ENCODE measurements around the gene SLC34A1.

GRCh38 chr5:177349762-177350161 is 34.5 kb upstream of the SLC34A1 start:
- TF ChIP-seq CTCF (conservative IDR thresholded peaks at IDR 0.05; ENCODE audit: low read depth, low read length) (no peak), RAD21 (IDR thresholded peaks at IDR 0.05; ENCODE audit: low read length) (no peak), RCOR1 (IDR thresholded peaks at IDR 0.05; ENCODE audit: insufficient replicate concordance, low read length) (no peak), CEBPB (IDR thresholded peaks at IDR 0.05; ENCODE audit: low read depth, low read length) (no peak), MXI1 (IDR thresholded peaks at IDR 0.05; ENCODE audit: borderline replicate concordance, low read depth, low read length) (no peak)

All from IMR-90 (cell line).